HG02973 (cell line): ENCODE data around the gene SRSF9.

Source experiments
- ATAC-seq: cut with Tn5 transposase; IDR thresholded peaks from one replicate; pipeline ENCODE4 v1.9.1; 2021; ENCODE audit warnings: moderate library complexity; ENCODE audit not compliant: unreplicated experiment

The SRSF9 gene

DNA sequence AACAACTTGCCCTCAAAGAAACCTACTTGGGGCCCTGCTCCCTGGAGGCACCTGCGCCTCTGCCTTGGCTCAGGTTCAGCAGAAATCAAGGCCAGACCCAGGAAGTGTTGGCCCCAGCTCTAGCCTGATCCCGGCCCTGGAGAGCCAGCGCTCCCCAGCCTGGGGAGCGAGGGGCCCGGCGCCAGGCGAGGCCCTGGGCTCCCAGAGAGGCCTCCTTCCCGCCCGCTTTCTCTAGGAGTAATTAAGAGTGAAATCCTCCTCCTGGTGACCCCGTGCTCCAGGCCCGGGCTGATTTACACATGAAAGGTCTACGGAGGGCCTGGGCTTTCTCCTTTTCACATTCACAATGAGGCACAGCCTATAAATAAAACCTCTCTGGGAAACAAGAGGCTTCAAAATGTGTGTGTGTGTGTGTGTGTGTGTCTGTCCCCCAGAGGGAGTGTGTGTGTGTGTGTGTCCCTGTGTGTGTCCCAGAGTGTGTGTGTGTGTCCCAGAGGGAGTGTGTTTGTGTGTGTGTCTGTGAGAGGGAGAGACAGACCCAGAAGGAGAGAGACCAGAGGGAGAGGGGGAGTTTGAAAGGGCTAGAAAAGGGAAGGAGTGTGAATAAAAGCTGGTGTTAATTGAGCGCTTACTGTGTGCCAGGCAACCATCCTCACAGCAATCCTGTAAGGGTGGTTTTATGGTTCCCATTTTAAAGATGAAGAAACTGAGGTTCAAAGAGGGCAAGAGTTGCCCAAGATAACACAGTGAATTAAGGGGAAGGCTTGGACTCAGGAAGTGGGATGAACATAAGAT, 55.5 kb downstream of the SRSF9 start:
- no peak for ATAC-seq

DNA sequence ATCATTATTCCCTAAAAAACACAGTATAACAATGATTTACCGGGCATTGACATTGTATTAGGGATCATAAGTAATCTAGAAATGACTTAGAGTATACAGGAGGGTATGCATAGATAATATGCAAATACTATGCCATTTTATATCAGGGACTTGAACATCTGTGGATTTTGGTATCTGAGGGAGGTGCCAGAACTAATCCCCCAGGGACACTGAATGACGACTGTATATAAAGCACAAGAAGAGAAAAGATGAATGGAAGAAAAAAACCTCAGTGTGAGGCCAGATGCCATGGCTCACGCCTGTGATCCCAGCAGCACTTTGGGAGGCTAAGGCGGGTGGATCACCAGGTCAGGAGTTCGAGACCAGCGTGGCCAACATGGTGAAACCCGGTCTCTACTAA, 57.1 kb downstream of the SRSF9 start:
- ATAC-seq, result no peak
